CD14-positive monocyte (primary cell): ENCODE data around the gene LEAP2. TPM values are rescaled to one million over a fixed set of nuclear protein-coding genes. Genes with fewer than 3 reads are reported as not detected.

Experiments used
- DNase-seq, 3 donors: peaks; one replicate each; pipeline ENCODE4 v3.0.0-alpha.2; 2011 to 2022
- H2AFZ ChIP-seq: 2 replicates; pipeline ENCODE4 v1.6.0; 2012; ENCODE audit warnings: mild to moderate bottlenecking, low read depth, low read length, inconsistent platforms; ENCODE audit not compliant: insufficient read depth, poor library complexity, severe bottlenecking
- H3K27ac ChIP-seq, 2 donors: 1 replicate in 1 of 2; 2 replicates in 1 of 2; pipeline ENCODE4 v1.5.1; 2012 to 2013; ENCODE audit warnings: low read length in 2 of 2, control low read depth in 1 of 2, inconsistent platforms in 1 of 2, low read depth in 1 of 2, mild to moderate bottlenecking in 1 of 2
- H3K27me3 ChIP-seq, 2 donors: one replicate each; pipeline versions ENCODE4 v1.6.0 to v1.6.1; 2011 to 2013; ENCODE audit warnings: low read length in 2 of 2; ENCODE audit not compliant: control insufficient read depth in 2 of 2, insufficient read depth in 2 of 2
- H3K36me3 ChIP-seq, 2 donors: replicated peaks in 1 of 2; 1 replicate in 1 of 2; 2 replicates in 1 of 2; pipeline versions ENCODE4 v1.5.1 to v1.6.1; 2012 to 2013; ENCODE audit warnings: low read length in 2 of 2, control low read depth in 1 of 2, inconsistent platforms in 1 of 2, mild to moderate bottlenecking in 1 of 2; ENCODE audit not compliant: insufficient read depth in 2 of 2, control insufficient read depth in 1 of 2
- H3K4me1 ChIP-seq, 2 donors: 1 replicate in 1 of 2; 2 replicates in 1 of 2; pipeline versions ENCODE4 v1.5.1 to v1.6.1; 2012 to 2013; ENCODE audit warnings: low read length in 2 of 2, control low read depth in 1 of 2, inconsistent platforms in 1 of 2, mild to moderate bottlenecking in 1 of 2, moderate library complexity in 1 of 2; ENCODE audit not compliant: insufficient read depth in 2 of 2, control insufficient read depth in 1 of 2
- H3K4me2 ChIP-seq: replicated peaks from 2 replicates; pipeline ENCODE3; 2012; ENCODE audit warnings: low read length, moderate library complexity, mild to moderate bottlenecking; ENCODE audit not compliant: poor library complexity, severe bottlenecking; ENCODE audit errors: extremely low read depth
- H3K4me3 ChIP-seq, 3 experiments: fragments of 200-600 bp in 1 of 3; sonication (generic) in 1 of 3; replicated peaks in 1 of 3; 1 replicate in 2 of 3; 2 replicates in 1 of 3; pipeline ENCODE4 v1.5.1; 2011 to 2013; ENCODE audit warnings: low read length in 3 of 3, mild to moderate bottlenecking in 3 of 3, control low read depth in 2 of 3, low read depth in 2 of 3, inconsistent platforms in 1 of 3, moderate library complexity in 1 of 3
- H3K79me2 ChIP-seq: 2 replicates; pipeline ENCODE4 v1.6.0; 2012; ENCODE audit warnings: mild to moderate bottlenecking, control low read depth, inconsistent platforms, low read length, moderate library complexity; ENCODE audit not compliant: insufficient read depth
- H3K9ac ChIP-seq: 2 replicates; pipeline ENCODE4 v1.6.0; 2017; ENCODE audit warnings: low read length, mild to moderate bottlenecking; ENCODE audit not compliant: insufficient read depth, poor library complexity, severe bottlenecking
- H3K9me3 ChIP-seq, 2 donors: replicated peaks in 1 of 2; 1 replicate in 1 of 2; 2 replicates in 1 of 2; pipeline versions ENCODE4 v1.5.1 to v1.6.1; 2012 to 2013; ENCODE audit warnings: low read length in 2 of 2, control low read depth in 1 of 2; ENCODE audit not compliant: control insufficient read depth in 1 of 2, insufficient read depth in 1 of 2
- H4K20me1 ChIP-seq: 2 replicates; pipeline ENCODE4 v1.6.0; 2012; ENCODE audit warnings: mild to moderate bottlenecking, low read length, control low read depth, moderate library complexity; ENCODE audit not compliant: insufficient read depth
- H3K27ac Mint-ChIP-seq, 7 donors: one replicate each; pipeline ENCODE4 v1.8.0; 2020; ENCODE audit warnings: mild to moderate bottlenecking in 7 of 7, mixed read lengths in 7 of 7, moderate library complexity in 6 of 7, inconsistent platforms in 2 of 7
- H3K27me3 Mint-ChIP-seq, 3 donors: one replicate each; pipeline ENCODE4 v1.8.0; 2021 to 2022; ENCODE audit warnings: low read depth in 3 of 3, mild to moderate bottlenecking in 3 of 3, mixed read lengths in 3 of 3, moderate library complexity in 3 of 3, inconsistent platforms in 1 of 3
- H3K36me3 Mint-ChIP-seq, 2 donors: one replicate each; pipeline ENCODE4 v1.8.0; 2020; ENCODE audit warnings: mixed read lengths in 2 of 2, inconsistent platforms in 1 of 2, mild to moderate bottlenecking in 1 of 2
- H3K4me1 Mint-ChIP-seq: one replicate; pipeline ENCODE4 v1.8.0; 2020; ENCODE audit warnings: mild to moderate bottlenecking, mixed read lengths
- H3K4me3 Mint-ChIP-seq, 2 donors: one replicate each; pipeline ENCODE4 v1.8.0; 2020; ENCODE audit warnings: mild to moderate bottlenecking in 2 of 2, mixed read lengths in 2 of 2, moderate library complexity in 1 of 2
- H3K9me3 Mint-ChIP-seq, 7 donors: one replicate each; pipeline ENCODE4 v1.8.0; 2020 to 2022; ENCODE audit warnings: mixed read lengths in 7 of 7, mild to moderate bottlenecking in 6 of 7, moderate library complexity in 6 of 7, inconsistent platforms in 2 of 7
- WGBS: methylation state at CpG from one replicate; pipeline ENCODE4 v1.1.5; 2013; ENCODE audit warnings: missing lambda C conversion rate; ENCODE audit not compliant: insufficient coverage; 5-methylcytosine and 5-hydroxymethylcytosine counted together
- intact Hi-C, 2 donors: fragments of 100-400 bp; cut with micrococcal nuclease; formaldehyde crosslinking; loops; one replicate each; pipeline versions ENCODE4 v1.15.0 to v1.15.1; 2023
- polyA plus RNA-seq, 3 donors: library from polyadenylated mRNA; depleted of rRNA in 1 of 3; unstranded in 2 of 3; stranded (reverse) in 1 of 3; fragments of 300-500 nt in 2 of 3; fragments of >200 nt in 1 of 3; fragmentation: Illumina TruSeq in 2 of 3; gene quantifications; 1 replicate in 2 of 3; 2 replicates in 1 of 3; pipeline ENCODE4 v1.2.3, GENCODE V29; 2012 to 2021
- TF ChIP-seq, protein P1 (sequence below): fragments of 200-600 bp; IDR thresholded peaks from one replicate; pipeline ENCODE4 v1.8.0; 2022; ENCODE audit warnings: antibody characterized with exemption, mild to moderate bottlenecking

The LEAP2 gene
- polyA plus RNA-seq, 3 donors: 0.59 to 2.3 (median 0.88) TPM

DNA sequence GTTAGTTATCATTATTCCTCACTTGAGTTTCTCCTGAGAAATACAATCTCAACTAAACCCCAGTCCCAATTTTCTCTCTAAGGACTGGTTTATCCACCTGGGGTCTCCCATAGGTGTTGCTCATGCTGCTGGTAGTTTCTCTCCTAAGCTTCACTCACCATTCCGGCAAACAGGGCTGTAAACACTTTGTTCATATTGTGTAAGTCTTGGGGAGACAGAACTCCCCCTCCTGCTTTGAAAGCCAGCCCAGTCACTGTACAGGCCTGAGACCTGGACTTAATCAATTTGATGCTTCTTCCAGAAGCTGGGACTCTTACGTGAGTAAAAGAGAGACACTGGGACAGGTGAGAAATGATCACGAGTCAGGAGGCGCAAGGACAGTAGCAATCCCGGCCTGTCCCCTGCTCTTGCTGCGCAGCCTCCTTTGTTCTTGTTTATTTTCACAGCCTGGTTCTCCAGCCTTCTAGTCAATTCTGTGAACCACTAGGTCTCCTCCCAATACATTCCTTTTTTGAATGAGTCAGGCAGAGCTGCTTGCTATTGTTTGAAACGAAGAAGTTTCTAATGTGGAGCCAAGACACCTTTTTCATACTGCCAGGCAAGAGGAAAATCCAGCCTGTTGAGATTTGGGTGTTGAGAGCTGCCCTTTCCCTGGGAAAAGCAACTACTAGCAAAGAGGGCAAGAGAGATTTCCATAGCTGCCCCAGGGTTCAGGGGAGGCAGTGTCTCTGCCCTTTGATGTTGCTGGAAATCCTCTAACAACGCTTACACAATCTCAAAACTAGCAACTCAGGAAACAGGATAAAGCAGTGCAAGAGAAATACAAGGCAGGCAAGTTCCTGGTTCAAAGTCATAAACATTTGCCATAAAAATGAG is 33.8 kb upstream of the LEAP2 start:
- peak in 2 of 3 donors; percentile 23 to 36 for DNase-seq
- no peaks in the 10 kb centered on the region for H3K36me3 Mint-ChIP-seq
- Histone ChIP-seq H3K4me2 (peak overlapping the region; percentile 54), H3K9me3 (no peaks in the 10 kb centered on the region), H4K20me1 (no peaks in the 10 kb centered on the region), H3K27me3 (no peaks in the 10 kb centered on the region), H3K4me1 (peaks cover 64 to 67% of the 10 kb centered on the region in 2 donors), H3K79me2 (no peaks in the 10 kb centered on the region), H3K9ac (peak overlapping the region; percentile 11), H2AFZ (peak overlapping the region; percentile 62), H3K27ac (peak overlapping the region; percentile 66 to 87), H3K4me3 (peak overlapping the region in 1 of 3 experiments; percentile 52), H3K36me3 (no peaks in the 10 kb centered on the region)
- TF ChIP-seq, protein P1, sequence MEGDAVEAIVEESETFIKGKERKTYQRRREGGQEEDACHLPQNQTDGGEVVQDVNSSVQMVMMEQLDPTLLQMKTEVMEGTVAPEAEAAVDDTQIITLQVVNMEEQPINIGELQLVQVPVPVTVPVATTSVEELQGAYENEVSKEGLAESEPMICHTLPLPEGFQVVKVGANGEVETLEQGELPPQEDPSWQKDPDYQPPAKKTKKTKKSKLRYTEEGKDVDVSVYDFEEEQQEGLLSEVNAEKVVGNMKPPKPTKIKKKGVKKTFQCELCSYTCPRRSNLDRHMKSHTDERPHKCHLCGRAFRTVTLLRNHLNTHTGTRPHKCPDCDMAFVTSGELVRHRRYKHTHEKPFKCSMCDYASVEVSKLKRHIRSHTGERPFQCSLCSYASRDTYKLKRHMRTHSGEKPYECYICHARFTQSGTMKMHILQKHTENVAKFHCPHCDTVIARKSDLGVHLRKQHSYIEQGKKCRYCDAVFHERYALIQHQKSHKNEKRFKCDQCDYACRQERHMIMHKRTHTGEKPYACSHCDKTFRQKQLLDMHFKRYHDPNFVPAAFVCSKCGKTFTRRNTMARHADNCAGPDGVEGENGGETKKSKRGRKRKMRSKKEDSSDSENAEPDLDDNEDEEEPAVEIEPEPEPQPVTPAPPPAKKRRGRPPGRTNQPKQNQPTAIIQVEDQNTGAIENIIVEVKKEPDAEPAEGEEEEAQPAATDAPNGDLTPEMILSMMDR: no peak
- H3K27me3 Mint-ChIP-seq: peaks cover 0 to 2% (median under 1%) of the 10 kb centered on the region in 3 donors
- peak overlapping the region; percentile 78 to 94 (median 88) for H3K27ac Mint-ChIP-seq
- H3K4me1 Mint-ChIP-seq: peaks cover 63% of the 10 kb centered on the region
- peaks cover 0 to 2% (median 0%) of the 10 kb centered on the region in 7 donors for H3K9me3 Mint-ChIP-seq
- intact Hi-C loops: no loop called here
- peak overlapping the region in 1 of 2 donors; percentile 67 for H3K4me3 Mint-ChIP-seq
- no CpG with 5 or more reads among the region's 8 CpGs for WGBS

DNA sequence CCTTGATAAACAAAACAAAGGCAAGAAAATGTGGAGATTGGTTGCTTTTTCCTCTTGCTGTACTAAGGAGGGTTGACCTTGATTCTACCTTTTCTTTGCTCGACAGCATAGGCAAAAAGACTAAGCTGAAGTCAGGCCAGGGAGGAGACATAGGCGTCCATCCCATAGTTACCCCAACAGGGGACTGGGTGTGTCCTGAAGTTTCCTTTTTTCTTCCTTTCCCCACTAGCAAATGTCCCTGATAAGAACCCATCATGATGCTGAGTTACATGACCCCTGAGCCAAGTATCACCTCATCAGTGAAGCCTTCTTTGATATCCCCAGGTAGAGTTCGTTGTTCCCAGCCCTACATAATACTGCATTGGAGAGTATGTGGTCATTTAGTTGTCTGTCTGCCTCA is 33.2 kb upstream of the LEAP2 start:
- Histone ChIP-seq H3K4me1 (peaks cover 64 to 67% of the 10 kb centered on the region in 2 donors), H3K36me3 (no peaks in the 10 kb centered on the region), H3K4me3 (peak overlapping the region in 1 of 3 experiments; percentile 52), H3K27ac (peak overlapping the region; percentile 66 to 87), H3K4me2 (peak overlapping the region; percentile 54), H3K9me3 (no peaks in the 10 kb centered on the region), H3K27me3 (no peaks in the 10 kb centered on the region), H2AFZ (peak overlapping the region; percentile 62), H3K79me2 (no peaks in the 10 kb centered on the region), H4K20me1 (no peaks in the 10 kb centered on the region), H3K9ac (no peak overlapping the region)
- peaks cover 0 to 2% (median 0%) of the 10 kb centered on the region in 7 donors for H3K9me3 Mint-ChIP-seq
- H3K4me3 Mint-ChIP-seq: peak overlapping the region in 1 of 2 donors; percentile 67
- TF ChIP-seq, protein P1: no peak
- WGBS: no CpG with 5 or more reads among the region's 3 CpGs
- no peaks in the 10 kb centered on the region for H3K36me3 Mint-ChIP-seq
- no peak for DNase-seq
- peak overlapping the region; percentile 78 to 94 (median 88) for H3K27ac Mint-ChIP-seq
- H3K27me3 Mint-ChIP-seq: peaks cover 0 to 2% (median 1%) of the 10 kb centered on the region in 3 donors
- intact Hi-C loops: no loop called here
- peaks cover 63% of the 10 kb centered on the region for H3K4me1 Mint-ChIP-seq
